Measurements from ENCODE around the gene FSD2.

FSD2 gene

DNA sequence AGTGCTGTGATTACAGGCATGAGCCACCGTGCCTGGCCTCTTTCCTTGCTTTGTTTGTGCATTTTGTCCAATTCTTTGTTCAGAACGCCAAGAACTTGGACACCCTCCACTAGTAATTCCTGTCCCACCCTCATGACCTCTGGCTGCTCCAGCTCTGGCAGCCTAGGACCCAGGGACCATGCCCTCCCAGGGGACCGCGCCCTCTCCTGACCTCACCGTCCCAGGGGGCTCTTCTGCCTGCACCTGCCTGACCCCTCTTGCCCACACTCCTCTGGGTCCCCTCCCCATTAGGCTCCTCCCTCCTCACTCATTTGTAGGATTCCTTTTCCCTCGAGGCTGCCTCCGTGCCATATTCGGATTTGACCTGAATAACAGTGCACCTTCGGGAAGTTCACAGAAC lies 41.1 kb downstream of the FSD2 start:
- no peak overlapping the region for H3K27ac ChIP-seq (ENCODE audit: low read depth, low read length, poor library complexity, severe bottlenecking)
- no peaks in the 10 kb centered on the region for H3K27me3 ChIP-seq (ENCODE audit: insufficient read depth, low read length)
- no peaks in the 10 kb centered on the region for H3F3A ChIP-seq (ENCODE audit: insufficient read depth, low read length)
- no peak overlapping the region for H2AFZ ChIP-seq (ENCODE audit: low read length)
- TF ChIP-seq, protein P1, sequence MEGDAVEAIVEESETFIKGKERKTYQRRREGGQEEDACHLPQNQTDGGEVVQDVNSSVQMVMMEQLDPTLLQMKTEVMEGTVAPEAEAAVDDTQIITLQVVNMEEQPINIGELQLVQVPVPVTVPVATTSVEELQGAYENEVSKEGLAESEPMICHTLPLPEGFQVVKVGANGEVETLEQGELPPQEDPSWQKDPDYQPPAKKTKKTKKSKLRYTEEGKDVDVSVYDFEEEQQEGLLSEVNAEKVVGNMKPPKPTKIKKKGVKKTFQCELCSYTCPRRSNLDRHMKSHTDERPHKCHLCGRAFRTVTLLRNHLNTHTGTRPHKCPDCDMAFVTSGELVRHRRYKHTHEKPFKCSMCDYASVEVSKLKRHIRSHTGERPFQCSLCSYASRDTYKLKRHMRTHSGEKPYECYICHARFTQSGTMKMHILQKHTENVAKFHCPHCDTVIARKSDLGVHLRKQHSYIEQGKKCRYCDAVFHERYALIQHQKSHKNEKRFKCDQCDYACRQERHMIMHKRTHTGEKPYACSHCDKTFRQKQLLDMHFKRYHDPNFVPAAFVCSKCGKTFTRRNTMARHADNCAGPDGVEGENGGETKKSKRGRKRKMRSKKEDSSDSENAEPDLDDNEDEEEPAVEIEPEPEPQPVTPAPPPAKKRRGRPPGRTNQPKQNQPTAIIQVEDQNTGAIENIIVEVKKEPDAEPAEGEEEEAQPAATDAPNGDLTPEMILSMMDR (IDR thresholded peaks at IDR 0.05; ENCODE audit: low read length), result no peak
- no peak for TF ChIP-seq EZH2 (IDR thresholded peaks at IDR 0.05; ENCODE audit: borderline replicate concordance, low read length)
- no peak overlapping the region for H3K4me3 ChIP-seq (ENCODE audit: low read depth, low read length, poor library complexity, severe bottlenecking)
- H4K20me1 ChIP-seq (ENCODE audit: insufficient read depth, low read length), result no peaks in the 10 kb centered on the region
- no peaks in the 10 kb centered on the region for H3K9me2 ChIP-seq (ENCODE audit: low read depth, low read length)
- no peaks in the 10 kb centered on the region for H3K4me1 ChIP-seq (ENCODE audit: insufficient read depth, low read length, severe bottlenecking)
- no peak overlapping the region for H3K4me2 ChIP-seq (ENCODE audit: low read length)
- no peak overlapping the region for H3K9ac ChIP-seq (ENCODE audit: low read length)
- H3K79me2 ChIP-seq (ENCODE audit: insufficient read depth, low read length), result no peaks in the 10 kb centered on the region
- H3K9me3 ChIP-seq (ENCODE audit: low read length), result no peaks in the 10 kb centered on the region
- H3K36me3 ChIP-seq (ENCODE audit: insufficient read depth, low read length), result peaks cover 9% of the 10 kb centered on the region; the same call in 1 of the 2 replicates

DNA sequence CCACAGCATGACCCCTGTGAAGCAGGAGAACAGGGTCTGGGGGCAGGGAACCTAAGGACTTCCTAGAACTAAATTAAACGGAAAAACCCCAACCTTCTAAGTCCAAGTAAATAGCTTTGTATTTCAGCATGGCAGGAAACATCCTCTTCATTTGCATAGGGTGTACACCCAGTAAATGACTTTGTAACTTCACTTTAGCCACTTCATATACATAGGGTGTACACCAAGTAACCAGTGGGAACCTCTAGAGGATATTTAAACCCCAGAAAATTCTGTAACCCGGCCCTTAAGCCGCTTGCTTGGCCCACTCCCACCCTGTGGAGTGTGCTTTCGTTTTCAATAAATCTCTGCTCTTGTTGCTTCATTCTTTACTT lies 41.8 kb downstream of the FSD2 start:
- H3K9me3 ChIP-seq (ENCODE audit: low read length), result no peaks in the 10 kb centered on the region
- no peaks in the 10 kb centered on the region for H4K20me1 ChIP-seq (ENCODE audit: insufficient read depth, low read length)
- H3K36me3 ChIP-seq (ENCODE audit: insufficient read depth, low read length), result peaks cover 10% of the 10 kb centered on the region; the same call in 1 of the 2 replicates
- H3K9me2 ChIP-seq (ENCODE audit: low read depth, low read length), result no peaks in the 10 kb centered on the region
- no peak overlapping the region for H3K27ac ChIP-seq (ENCODE audit: low read depth, low read length, poor library complexity, severe bottlenecking)
- H3K9ac ChIP-seq (ENCODE audit: low read length), result no peak overlapping the region
- no peaks in the 10 kb centered on the region for H3K4me1 ChIP-seq (ENCODE audit: insufficient read depth, low read length, severe bottlenecking)
- TF ChIP-seq, protein P1 (IDR thresholded peaks at IDR 0.05; ENCODE audit: low read length), result no peak
- no peak for TF ChIP-seq EZH2 (IDR thresholded peaks at IDR 0.05; ENCODE audit: borderline replicate concordance, low read length)
- H3K27me3 ChIP-seq (ENCODE audit: insufficient read depth, low read length), result no peaks in the 10 kb centered on the region
- H3K4me3 ChIP-seq (ENCODE audit: low read depth, low read length, poor library complexity, severe bottlenecking), result no peak overlapping the region
- no peaks in the 10 kb centered on the region for H3K79me2 ChIP-seq (ENCODE audit: insufficient read depth, low read length)
- H2AFZ ChIP-seq (ENCODE audit: low read length), result no peak overlapping the region
- H3F3A ChIP-seq (ENCODE audit: insufficient read depth, low read length), result no peaks in the 10 kb centered on the region
- no peak overlapping the region for H3K4me2 ChIP-seq (ENCODE audit: low read length)

DNA sequence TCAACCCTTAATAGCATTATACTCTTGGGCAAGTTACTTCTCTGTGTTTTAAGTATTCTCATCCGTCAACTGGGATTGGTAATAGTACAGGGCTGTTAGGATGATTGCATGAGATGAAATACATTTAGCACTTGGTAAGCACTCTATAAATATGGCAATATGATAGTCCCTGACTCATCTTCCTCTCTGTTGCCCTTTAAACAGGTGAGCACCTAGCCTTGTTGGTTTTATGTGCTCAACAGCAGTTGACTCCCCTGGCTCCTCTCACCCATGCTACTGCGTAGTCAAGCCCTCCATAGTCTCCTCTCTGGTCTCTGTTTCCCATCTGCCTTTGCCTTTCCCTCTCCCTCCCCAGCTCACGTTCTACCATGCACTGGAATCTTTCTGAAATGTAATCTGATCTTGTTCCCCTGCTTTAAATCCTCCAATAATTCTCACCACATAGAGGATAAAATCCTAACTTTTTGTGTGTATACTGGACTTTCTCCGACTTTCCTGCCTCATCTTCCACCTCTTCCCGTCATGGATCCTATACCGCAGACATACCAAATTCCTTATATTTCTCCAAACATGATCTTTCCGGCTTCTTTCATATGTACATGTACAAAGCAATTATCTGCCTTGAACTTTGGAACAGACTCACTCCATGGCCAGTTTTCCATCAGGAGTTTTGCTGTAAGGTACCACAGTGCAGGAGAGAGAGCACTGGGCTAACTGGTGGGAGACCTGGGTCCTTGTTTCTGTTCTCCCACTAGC lies 42.3 kb downstream of the FSD2 start:
- Histone ChIP-seq H4K20me1 (ENCODE audit: insufficient read depth, low read length) (no peaks in the 10 kb centered on the region), H3K4me2 (ENCODE audit: low read length) (no peak overlapping the region)

More for the DNA sequence above, 42.3 kb downstream of the FSD2 start:
- Histone ChIP-seq H3K27ac (ENCODE audit: low read depth, low read length, poor library complexity, severe bottlenecking) (no peak overlapping the region), H3K79me2 (ENCODE audit: insufficient read depth, low read length) (no peaks in the 10 kb centered on the region), H2AFZ (ENCODE audit: low read length) (no peak overlapping the region), H3K4me1 (ENCODE audit: insufficient read depth, low read length, severe bottlenecking) (no peaks in the 10 kb centered on the region), H3K4me3 (ENCODE audit: low read depth, low read length, poor library complexity, severe bottlenecking) (no peak overlapping the region), H3K9me3 (ENCODE audit: low read length) (no peaks in the 10 kb centered on the region), H3K36me3 (ENCODE audit: insufficient read depth, low read length) (peaks cover 16% of the 10 kb centered on the region), H3K9ac (ENCODE audit: low read length) (no peak overlapping the region), H3K9me2 (ENCODE audit: low read depth, low read length) (no peaks in the 10 kb centered on the region), H3F3A (ENCODE audit: insufficient read depth, low read length) (no peaks in the 10 kb centered on the region), H3K27me3 (ENCODE audit: insufficient read depth, low read length) (no peaks in the 10 kb centered on the region)
- TF ChIP-seq, protein P1 (IDR thresholded peaks at IDR 0.05; ENCODE audit: low read length), result no peak
- TF ChIP-seq EZH2 (IDR thresholded peaks at IDR 0.05; ENCODE audit: borderline replicate concordance, low read length), result no peak
